Panc1 (cell line): Measurements from ENCODE around the gene APLF. TPM values are rescaled to one million over a fixed set of nuclear protein-coding genes. Genes with fewer than 3 reads are reported as not detected.
"Not testable (repeated sequence)": the region's sequence is repeated elsewhere in the genome, so short reads cannot be mapped to it uniquely, and the experiment has no call there.

Source experiments
- ATAC-seq: fragments of 200-7000 bp; cut with Tn5 transposase; 2 replicates; pipeline ENCODE4 v1.9.1; 2020; ENCODE audit warnings: mild to moderate bottlenecking, moderate library complexity
- BruUV-seq: library from RNA; stranded (reverse); fragments of 400-500 nt; replicated peaks from 2 replicates; lab custom pipeline; 2021; lab: Mats Ljungman, UMichigan
- CTCF ChIA-PET: fragments of 300-600 bp; sonication (Branson Sonifier 250); formaldehyde crosslinking; loops from one replicate; lab custom pipeline; 2022; ENCODE audit warnings: antibody characterized with exemption; lab: Charles Lee
- POLR2A ChIA-PET: fragments of 300-600 bp; sonication (Branson Sonifier 250); formaldehyde crosslinking; loops from one replicate; lab custom pipeline; 2022; ENCODE audit warnings: antibody characterized with exemption; lab: Charles Lee
- DNase-seq: peaks from one replicate; pipeline ENCODE4 v3.0.0-alpha.2; 2010; ENCODE audit warnings: low read depth, low spot score
- H3K27ac ChIP-seq: 2 replicates; pipeline ENCODE4 v1.5.1; 2011; ENCODE audit warnings: mild to moderate bottlenecking, low read length, inconsistent platforms
- H3K27me3 ChIP-seq: fragments of 200-500 bp; sonication (Bioruptor generic); 2 replicates; pipeline ENCODE4 v1.6.0; 2014; ENCODE audit warnings: low read length, inconsistent platforms; ENCODE audit not compliant: control insufficient read depth, insufficient read depth
- H3K36me3 ChIP-seq: fragments of 200-500 bp; sonication (Bioruptor generic); 2 replicates; pipeline ENCODE4 v1.5.1; 2014; ENCODE audit warnings: inconsistent platforms, mild to moderate bottlenecking, low read length, moderate library complexity; ENCODE audit not compliant: control insufficient read depth, insufficient read depth
- H3K4me1 ChIP-seq: 2 replicates; pipeline ENCODE4 v1.5.1; 2011; ENCODE audit warnings: inconsistent platforms, mild to moderate bottlenecking, low read length, moderate library complexity; ENCODE audit not compliant: control insufficient read depth, insufficient read depth
- H3K4me3 ChIP-seq, 2 experiments: 2 replicates each; pipeline ENCODE4 v1.5.1; 2011 to 2012; ENCODE audit warnings: low read depth in 2 of 2, low read length in 2 of 2, mild to moderate bottlenecking in 2 of 2, inconsistent platforms in 1 of 2, moderate library complexity in 1 of 2
- H3K9me3 ChIP-seq: fragments of 200-500 bp; sonication (Bioruptor generic); 2 replicates; pipeline ENCODE4 v1.5.1; 2014; ENCODE audit warnings: low read depth, mild to moderate bottlenecking, inconsistent platforms, low read length, moderate library complexity; ENCODE audit not compliant: control insufficient read depth, insufficient read depth
- CTCF ChIP-seq: fragments of 450-650 bp; IDR thresholded peaks from 2 replicates; pipeline ENCODE4 v1.5.1; 2017; ENCODE audit warnings: mild to moderate bottlenecking
- POLR2AphosphoS5 ChIP-seq: IDR thresholded peaks from 2 replicates; pipeline ENCODE4 v1.6.1; 2012; ENCODE audit warnings: mild to moderate bottlenecking, low read depth, low read length, moderate library complexity
- REST ChIP-seq, 2 experiments: IDR thresholded peaks; 2 replicates each; pipeline ENCODE4 v1.6.1; 2011 to 2012; ENCODE audit warnings: low read depth in 2 of 2, control low read depth in 1 of 2, low read length in 1 of 2, mild to moderate bottlenecking in 1 of 2, moderate library complexity in 1 of 2; ENCODE audit not compliant: insufficient read depth in 1 of 2
- SIN3A ChIP-seq: IDR thresholded peaks from 2 replicates; pipeline ENCODE4 v1.6.1; 2012; ENCODE audit warnings: low read depth, mild to moderate bottlenecking, low read length, moderate library complexity, borderline replicate concordance; ENCODE audit not compliant: insufficient read depth
- TCF7L2 ChIP-seq: IDR thresholded peaks from 2 replicates; pipeline ENCODE4 v1.6.1; 2011; ENCODE audit warnings: mild to moderate bottlenecking, low read depth, low read length, inconsistent platforms
- in situ Hi-C: cut with HindIII; loops from 2 replicates; pipeline ENCODE4 v1.10.0; 2016; ENCODE audit warnings: low sequenced_read_pairs, low pct_unique_long_range_greater_than_20kb
- intact Hi-C: fragments of 100-400 bp; cut with micrococcal nuclease; formaldehyde crosslinking; loops from one replicate; pipeline ENCODE4 v1.10.0; 2022; ENCODE audit not compliant: unreplicated experiment
- total RNA-seq: library from RNA; stranded (reverse); gene quantifications from one replicate; pipeline ENCODE4 v1.2.1, GENCODE V29; 2021; ENCODE audit not compliant: unreplicated experiment

The APLF gene
- total RNA-seq, 1 experiment from 2014 or later, result 2.6 TPM

- CTCF ChIA-PET, result no interaction called here
- in situ Hi-C loops (no loop called here), intact Hi-C loops (no loop called here)
- TF ChIP-seq POLR2AphosphoS5 (no peak), REST (IDR thresholded peaks at IDR 0.05; ENCODE audit: insufficient read depth in 1 of 2, low read depth in 2 of 2, low read length in 1 of 2) (no peak), CTCF (no peak), TCF7L2 (no peak), SIN3A (no peak)
- H3K4me3 ChIP-seq, result no peak overlapping the region
- no peaks in the 10 kb centered on the region for H3K4me1 ChIP-seq
- H3K36me3 ChIP-seq, result no peaks in the 10 kb centered on the region
- DNase-seq (no peak), ATAC-seq (no peak)
- no peak overlapping the region for H3K27ac ChIP-seq
- POLR2A ChIA-PET, result no interaction called here
- no peaks in the 10 kb centered on the region for H3K9me3 ChIP-seq
- H3K27me3 ChIP-seq, result no peaks in the 10 kb centered on the region
- BruUV-seq, result no TSS peak
Measured at GRCh38 chr2:68548396-68548795, 81.0 kb downstream of the APLF start.

- in situ Hi-C loops (no loop called here), intact Hi-C loops (no loop called here)
- no peak for TF ChIP-seq SIN3A
- TF ChIP-seq REST (IDR thresholded peaks at IDR 0.05; ENCODE audit: insufficient read depth in 1 of 2, low read depth in 2 of 2, low read length in 1 of 2), result no peak
- no peak overlapping the region for H3K27ac ChIP-seq
- no peaks in the 10 kb centered on the region for H3K4me1 ChIP-seq
- DNase-seq (no peak), ATAC-seq (no peak)
- H3K27me3 ChIP-seq, result no peaks in the 10 kb centered on the region
- H3K9me3 ChIP-seq, result no peaks in the 10 kb centered on the region
- BruUV-seq, result no TSS peak
- no peak overlapping the region for H3K4me3 ChIP-seq
- ChIA-PET POLR2A (no interaction called here), CTCF (no interaction called here)
- H3K36me3 ChIP-seq, result no peaks in the 10 kb centered on the region
Measured at GRCh38 chr2:68553098-68553497, 85.7 kb downstream of the APLF start.

GRCh38 chr2:68555425-68556206 is 88.2 kb downstream of the APLF start:
- BruUV-seq, H3K4me3 ChIP-seq, H3K4me1 ChIP-seq, H3K27me3 ChIP-seq, DNase-seq, H3K36me3 ChIP-seq, POLR2A ChIA-PET, H3K27ac ChIP-seq, intact Hi-C loops, ATAC-seq, in situ Hi-C loops, CTCF ChIA-PET, H3K9me3 ChIP-seq: not testable (repeated sequence)
